Keratinocyte (primary cell): Measurements from ENCODE around the gene WDR44. TPM values are rescaled to one million over a fixed set of nuclear protein-coding genes. Genes with fewer than 3 reads are reported as not detected.

Source experiments
- DNase-seq: peaks from one replicate; pipeline ENCODE4 v3.0.0-alpha.2; 2011; ENCODE audit warnings: low read depth, missing footprints, low spot score
- FAIRE-seq: peaks from 2 replicates; lab custom pipeline; 2011; peaks lifted over from hg19 to GRCh38; lab: Jason Lieb, UNC
- H2AFZ ChIP-seq: 2 replicates; pipeline ENCODE4 v1.6.0; 2012; ENCODE audit warnings: low read length, control low read depth, inconsistent platforms; ENCODE audit not compliant: control insufficient read depth
- H3K27ac ChIP-seq: 2 replicates; pipeline ENCODE4 v1.5.1; 2011; ENCODE audit warnings: low read length; ENCODE audit not compliant: control insufficient read depth, insufficient read depth
- H3K27me3 ChIP-seq: 3 replicates; pipeline ENCODE4 v1.6.0; 2011; ENCODE audit warnings: low read length; ENCODE audit not compliant: control insufficient read depth, insufficient read depth; ENCODE audit errors: extremely low read depth
- H3K36me3 ChIP-seq, 2 experiments: 2 replicates in 1 of 2; 3 replicates in 1 of 2; pipeline ENCODE4 v1.5.1; 2011; ENCODE audit warnings: low read length in 2 of 2, mild to moderate bottlenecking in 1 of 2; ENCODE audit not compliant: control insufficient read depth in 2 of 2, insufficient read depth in 2 of 2; ENCODE audit errors: extremely low read depth in 1 of 2
- H3K4me1 ChIP-seq: 3 replicates; pipeline ENCODE4 v1.5.1; 2011; ENCODE audit warnings: low read length; ENCODE audit not compliant: control insufficient read depth, insufficient read depth; ENCODE audit errors: extremely low read depth
- H3K4me2 ChIP-seq: 3 replicates; pipeline ENCODE4 v1.6.0; 2011; ENCODE audit warnings: low read depth, low read length; ENCODE audit not compliant: control insufficient read depth, insufficient read depth; ENCODE audit errors: extremely low read depth
- H3K4me3 ChIP-seq, 3 experiments: fragments of 200-600 bp in 1 of 3; sonication (generic) in 1 of 3; 2 replicates in 2 of 3; 3 replicates in 1 of 3; pipeline ENCODE4 v1.5.1; 2011 to 2016; ENCODE audit warnings: low read length in 3 of 3, mild to moderate bottlenecking in 3 of 3, control low read depth in 2 of 3, inconsistent platforms in 1 of 3, low read depth in 1 of 3, mixed read lengths in 1 of 3, mixed run types in 1 of 3, moderate library complexity in 1 of 3; ENCODE audit not compliant: control insufficient read depth in 2 of 3, insufficient read depth in 2 of 3; ENCODE audit errors: extremely low read depth in 1 of 3
- H3K79me2 ChIP-seq: 2 replicates; pipeline ENCODE4 v1.6.0; 2012; ENCODE audit warnings: low read length; ENCODE audit not compliant: control insufficient read depth, insufficient read depth
- H3K9ac ChIP-seq: 3 replicates; pipeline ENCODE4 v1.6.0; 2011; ENCODE audit warnings: low read length; ENCODE audit not compliant: control insufficient read depth, insufficient read depth; ENCODE audit errors: extremely low read depth
- H3K9me1 ChIP-seq: 3 replicates; pipeline ENCODE4 v1.6.0; 2011; ENCODE audit warnings: low read length; ENCODE audit not compliant: control insufficient read depth, insufficient read depth; ENCODE audit errors: extremely low read depth
- H3K9me3 ChIP-seq: 2 replicates; pipeline ENCODE4 v1.5.1; 2012; ENCODE audit warnings: low read depth, low read length; ENCODE audit not compliant: control insufficient read depth
- H4K20me1 ChIP-seq: 3 replicates; pipeline ENCODE4 v1.6.0; 2011; ENCODE audit warnings: low read length; ENCODE audit not compliant: control insufficient read depth, insufficient read depth; ENCODE audit errors: extremely low read depth
- CTCF ChIP-seq, 3 experiments: IDR thresholded peaks in 1 of 3; conservative IDR thresholded peaks in 1 of 3; optimal IDR thresholded peaks in 1 of 3; 2 replicates in 2 of 3; 3 replicates in 1 of 3; pipeline versions ENCODE3 to v1.5.1; 2011; ENCODE audit warnings: low read length in 3 of 3, mild to moderate bottlenecking in 3 of 3, moderate library complexity in 2 of 3, control low read depth in 1 of 3, inconsistent platforms in 1 of 3; ENCODE audit not compliant: insufficient read depth in 2 of 3; ENCODE audit errors: extremely low read depth in 1 of 3
- EZH2 ChIP-seq: IDR thresholded peaks from one replicate; pipeline ENCODE4 v1.6.1; 2012; ENCODE audit warnings: inconsistent platforms, mild to moderate bottlenecking, low read length, moderate library complexity
- dilution Hi-C: fragments of 300-500 bp; cut with MboI; formaldehyde crosslinking; loops from one replicate; pipeline ENCODE4 v1.7.0; 2020; ENCODE audit warnings: low sequenced_read_pairs; ENCODE audit not compliant: extremely low pct_ligation_motif_present
- polyA plus RNA-seq, 5 experiments: library from polyadenylated mRNA; depleted of rRNA in 3 of 5; stranded (reverse) in 3 of 5; stranded (forward) in 1 of 5; unstranded in 1 of 5; fragments of >200 nt; gene quantifications; 1 replicate in 1 of 5; 2 replicates in 3 of 5; 3 replicates in 1 of 5; pipeline versions ENCODE4 v1.2.1 to v1.2.3, GENCODE V29; 2011 to 2012; ENCODE audit warnings: missing spikeins in 2 of 5, low read depth in 1 of 5, low replicate concordance in 1 of 5

Gene WDR44
- polyA plus RNA-seq, 1 donor (not counting 4 experiments of a cell fraction or from before 2014, with no cell fraction given): 22.9 TPM

GRCh38 chrX:118347736-118348135 lies 1.8 kb downstream of the WDR44 start:
- Histone ChIP-seq H4K20me1 (no peaks in the 10 kb centered on the region), H3K79me2 (peaks cover 56% of the 10 kb centered on the region), H3K9me1 (no peaks in the 10 kb centered on the region), H3K4me3 (peak overlapping the region; percentile 65 to 83 (median 74)), H3K4me1 (peaks cover 17% of the 10 kb centered on the region), H3K4me2 (peak overlapping the region; percentile 83), H3K36me3 (no peaks in the 10 kb centered on the region), H3K9me3 (no peaks in the 10 kb centered on the region), H2AFZ (no peak overlapping the region), H3K9ac (peak overlapping the region; percentile 85), H3K27ac (peak overlapping the region; percentile 70), H3K27me3 (no peaks in the 10 kb centered on the region)
- DNase-seq: no peak
- TF ChIP-seq CTCF (optimal IDR thresholded peaks at IDR 0.05 in 1 of 3, IDR thresholded peaks at IDR 0.05 in 1 of 3, conservative IDR thresholded peaks at IDR 0.05 in 1 of 3; ENCODE audit: extremely low read depth in 1 of 3, insufficient read depth in 2 of 3, low read length in 3 of 3) (no peak), EZH2 (no peak)
- no peak for FAIRE-seq
- dilution Hi-C loops: no loop called here

GRCh38 chrX:118348186-118348810 lies 2.4 kb downstream of the WDR44 start:
- H2AFZ ChIP-seq: no peak overlapping the region
- H3K79me2 ChIP-seq: peaks cover 59% of the 10 kb centered on the region
- FAIRE-seq (no peak), DNase-seq (no peak)
- peak overlapping the region; percentile 70 for H3K27ac ChIP-seq
- no peaks in the 10 kb centered on the region for H3K9me1 ChIP-seq
- H4K20me1 ChIP-seq: no peaks in the 10 kb centered on the region
- no peaks in the 10 kb centered on the region for H3K36me3 ChIP-seq
- no peaks in the 10 kb centered on the region for H3K9me3 ChIP-seq
- H3K4me2 ChIP-seq: peak overlapping the region; percentile 83
- dilution Hi-C loops: no loop called here
- peak overlapping the region; percentile 65 to 83 (median 74) for H3K4me3 ChIP-seq
- peak overlapping the region; percentile 85 for H3K9ac ChIP-seq
- no peaks in the 10 kb centered on the region for H3K27me3 ChIP-seq
- TF ChIP-seq EZH2 (no peak), CTCF (optimal IDR thresholded peaks at IDR 0.05 in 1 of 3, IDR thresholded peaks at IDR 0.05 in 1 of 3, conservative IDR thresholded peaks at IDR 0.05 in 1 of 3; ENCODE audit: extremely low read depth in 1 of 3, insufficient read depth in 2 of 3, low read length in 3 of 3) (no peak)
- peaks cover 21% of the 10 kb centered on the region for H3K4me1 ChIP-seq
